Regular cardiac myocyte (primary cell): ENCODE results near the gene CCDC60. TPM values are rescaled to one million over a fixed set of nuclear protein-coding genes. Genes with fewer than 3 reads are reported as not detected.

ENCODE experiments used
- total RNA-seq: library from RNA; depleted of rRNA; stranded (reverse); fragments of >200 nt; gene quantifications from 2 replicates; pipeline ENCODE4 v1.2.3, GENCODE V29; 2014

The CCDC60 gene, protein sequence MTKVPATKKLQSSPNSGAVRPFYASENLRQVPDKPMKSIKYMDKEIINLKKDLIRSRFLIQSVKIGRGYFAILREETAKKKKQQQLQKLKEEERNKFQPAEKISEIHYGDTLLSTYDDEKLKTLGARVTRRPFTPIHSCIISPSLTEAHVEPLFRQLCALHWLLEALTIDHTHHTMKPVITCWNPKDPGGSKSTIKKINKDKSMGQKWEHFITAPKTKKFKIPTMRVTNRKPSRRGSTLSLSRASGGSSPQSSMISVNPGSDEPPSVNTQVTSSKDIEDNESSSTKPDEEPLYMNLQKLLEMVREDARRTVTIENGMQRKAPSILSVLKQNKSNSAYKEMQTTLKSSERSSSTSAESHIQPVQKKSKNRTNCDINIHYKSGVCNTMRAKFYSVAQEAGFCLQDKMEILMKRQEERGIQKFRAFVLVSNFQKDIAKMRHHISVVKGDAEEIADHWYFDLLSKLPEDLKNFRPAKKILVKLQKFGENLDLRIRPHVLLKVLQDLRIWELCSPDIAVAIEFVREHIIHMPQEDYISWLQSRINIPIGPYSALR
- not detected in 2 replicates for total RNA-seq

DNA sequence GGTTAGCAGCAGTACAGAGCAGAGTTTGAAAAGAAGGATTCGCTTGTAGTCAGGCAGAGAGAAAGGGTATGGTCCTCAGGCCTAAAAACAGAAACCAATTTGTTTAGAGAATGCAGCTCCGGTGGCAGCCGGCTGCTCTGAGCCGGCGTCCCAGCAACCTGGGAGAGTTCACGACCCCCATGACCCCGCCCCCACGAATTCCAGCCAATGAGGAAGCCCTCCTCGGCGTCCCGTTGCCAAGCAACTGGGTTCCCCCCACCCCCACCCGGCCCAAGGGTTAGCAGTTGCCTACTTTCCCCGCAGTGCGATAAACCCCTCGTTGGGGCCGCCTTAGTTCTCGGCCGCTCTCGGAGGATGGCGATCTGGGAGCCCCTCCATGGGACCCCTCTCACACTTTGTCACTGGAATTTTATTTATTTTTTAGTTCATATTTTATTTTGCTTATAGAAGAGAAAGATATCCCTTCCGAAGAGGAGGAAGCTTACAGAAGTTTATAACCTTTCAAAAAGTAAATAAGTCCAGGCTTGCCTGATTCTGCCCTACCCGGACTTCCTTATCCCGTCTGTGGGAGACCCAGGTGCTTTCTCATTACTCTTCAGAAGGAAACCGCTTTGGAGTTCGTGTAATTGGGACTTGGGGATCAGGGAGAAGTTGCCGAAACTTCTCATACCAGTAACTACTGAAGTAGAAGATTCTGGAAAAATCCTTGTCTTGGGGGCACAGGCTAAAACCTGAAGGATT, at the start of gene CCDC60:
CCDC60 (plus strand) TSS at position 300 of the 741 bp plus-strand sequence. CDS start 448 bp downstream, outside the sequence.

Other genes starting within 250 kb of the CCDC60 start
- 34.1 and 35.1 TPM in 2 replicates for gene HSPB8, start 155.8 kb upstream of the CCDC60 start, total RNA-seq